Thymus (tissue), 11 donors: Measurements from ENCODE around the gene CIDEB. TPM values are rescaled to one million over a fixed set of nuclear protein-coding genes. Genes with fewer than 3 reads are reported as not detected.

Experiments used
- DNase-seq, 9 donors: peaks; one replicate each; pipeline ENCODE4 v3.0.0-alpha.2; 2013; ENCODE audit warnings: low spot score in 9 of 9, low read depth in 6 of 9, missing footprints in 1 of 9
- H3K27ac ChIP-seq, 2 donors: one replicate each; pipeline ENCODE4 v1.5.1; 2013; ENCODE audit warnings: control low read depth in 1 of 2, low read depth in 1 of 2, low read length in 1 of 2, mild to moderate bottlenecking in 1 of 2, moderate library complexity in 1 of 2
- H3K27me3 ChIP-seq, 2 donors: one replicate each; pipeline ENCODE4 v1.5.1; 2013; ENCODE audit warnings: low read length in 1 of 2; ENCODE audit not compliant: control insufficient read depth in 2 of 2, insufficient read depth in 1 of 2
- H3K36me3 ChIP-seq, 2 donors: one replicate each; pipeline ENCODE4 v1.5.1; 2013; ENCODE audit warnings: low read length in 1 of 2, mild to moderate bottlenecking in 1 of 2, moderate library complexity in 1 of 2; ENCODE audit not compliant: control insufficient read depth in 2 of 2, insufficient read depth in 2 of 2
- H3K4me1 ChIP-seq, 2 donors: one replicate each; pipeline ENCODE4 v1.5.1; 2013; ENCODE audit warnings: low read length in 2 of 2; ENCODE audit not compliant: control insufficient read depth in 2 of 2, insufficient read depth in 2 of 2
- H3K4me3 ChIP-seq, 2 donors: one replicate each; pipeline ENCODE4 v1.5.1; 2013; ENCODE audit warnings: low read length in 2 of 2, control low read depth in 1 of 2, mild to moderate bottlenecking in 1 of 2
- H3K9me3 ChIP-seq, 2 donors: one replicate each; pipeline ENCODE4 v1.5.1; 2013; ENCODE audit warnings: low read length in 1 of 2, mild to moderate bottlenecking in 1 of 2; ENCODE audit not compliant: control insufficient read depth in 2 of 2, insufficient read depth in 1 of 2
- WGBS: extraction: QIAGEN DNeasy Blood & Tissue Kit; methylation state at CpG from one replicate; pipeline ENCODE4 v1.1.7; 2013; 5-methylcytosine and 5-hydroxymethylcytosine counted together
- polyA plus RNA-seq: library from polyadenylated mRNA; stranded (reverse); fragments of 200-250 nt; gene quantifications from one replicate; pipeline ENCODE4 v1.2.3, GENCODE V29; 2013
- total RNA-seq: library from RNA; stranded (reverse); fragments of 120-200 nt; gene quantifications from one replicate; pipeline ENCODE4 v1.2.4, GENCODE V29; 2013
- donor health status: healthy.

CIDEB gene
- total and polyA plus RNA-seq, 2 donors: 8.1 to 13.4 TPM

DNA sequence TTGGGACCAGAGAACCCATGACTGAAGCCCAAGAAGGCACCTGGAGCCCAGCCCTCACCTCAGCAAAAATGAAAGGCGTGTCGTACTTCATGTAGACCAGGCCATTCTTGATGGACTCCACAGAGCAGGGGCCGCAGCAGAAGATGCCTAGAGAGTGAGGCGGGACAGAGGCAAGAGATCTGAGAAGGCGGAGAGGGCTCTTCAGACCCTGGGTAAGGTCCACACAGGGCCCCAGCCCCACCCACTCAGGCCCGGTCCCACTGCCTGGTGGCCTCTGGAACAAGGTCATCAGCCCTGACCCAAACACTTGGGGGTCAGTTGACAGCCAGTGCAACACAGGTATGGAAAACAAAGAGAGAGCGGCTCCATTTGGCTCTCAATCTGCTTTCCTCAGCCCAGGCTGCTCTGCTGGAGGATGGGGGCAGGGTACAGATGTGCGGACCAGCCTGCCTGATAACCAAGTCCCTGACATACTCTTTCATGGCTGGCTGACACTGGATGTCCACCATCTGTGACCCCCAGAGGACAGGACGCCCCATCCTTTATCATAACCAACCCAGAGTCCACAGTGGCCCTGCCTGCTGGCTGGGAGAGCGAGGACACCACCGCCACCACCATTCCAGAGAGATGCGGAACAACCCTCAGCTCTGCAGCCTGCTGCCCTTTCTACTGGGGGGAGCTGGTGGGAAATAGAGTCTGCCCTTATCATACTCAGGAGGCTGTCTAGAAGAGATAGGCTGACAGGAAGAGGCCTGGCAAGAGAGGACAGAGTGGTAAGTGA lies 51.7 kb downstream of the CIDEB start:
- H3K27me3 ChIP-seq: no peaks in the 10 kb centered on the region
- H3K4me3 ChIP-seq: no peak overlapping the region
- no peak overlapping the region for H3K27ac ChIP-seq
- H3K9me3 ChIP-seq: no peaks in the 10 kb centered on the region
- no peak for DNase-seq
- H3K36me3 ChIP-seq: no peaks in the 10 kb centered on the region
- WGBS: 97% methylated on average over 12 of the region's 12 CpGs
- H3K4me1 ChIP-seq: no peaks in the 10 kb centered on the region

DNA sequence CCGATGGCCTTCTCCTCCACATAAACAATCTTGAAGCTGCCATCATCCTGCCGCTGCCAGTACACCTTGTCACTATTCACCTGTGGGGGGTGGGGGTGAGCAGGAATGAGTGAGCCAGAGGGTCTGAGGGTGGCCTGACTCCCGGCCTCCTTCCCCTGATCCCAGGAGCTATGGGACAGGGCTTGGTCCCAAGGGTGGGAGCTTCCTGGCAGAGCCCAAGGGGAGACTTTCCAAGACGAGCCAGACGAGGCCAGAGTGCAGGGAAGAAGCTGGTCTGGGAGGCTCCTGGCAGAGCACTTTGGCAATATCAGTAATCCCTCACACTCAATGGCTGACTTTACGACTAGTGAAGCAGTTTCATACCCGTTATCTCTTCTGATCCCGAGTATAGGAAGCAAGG lies 52.3 kb downstream of the CIDEB start:
- no peaks in the 10 kb centered on the region for H3K36me3 ChIP-seq
- no peak overlapping the region for H3K27ac ChIP-seq
- no peak for DNase-seq
- H3K27me3 ChIP-seq: no peaks in the 10 kb centered on the region
- WGBS: 97% methylated on average over 8 of the region's 8 CpGs
- peaks cover 0 to 2% of the 10 kb centered on the region in 2 donors for H3K4me1 ChIP-seq
- H3K9me3 ChIP-seq: no peaks in the 10 kb centered on the region
- H3K4me3 ChIP-seq: no peak overlapping the region

Other genes starting within 250 kb of the CIDEB start
Only the 30 nearest of the 33 such genes appear.
- 66.7 TPM for gene DCAF11, start 193.2 kb downstream of the CIDEB start, total RNA-seq
- 36.6 TPM for gene DCAF11, start 193.2 kb downstream of the CIDEB start, polyA plus RNA-seq
- gene NRL, start 193.0 kb downstream of the CIDEB start, total RNA-seq: 3.4 TPM
- 4.7 TPM for gene NRL, start 193.0 kb downstream of the CIDEB start, polyA plus RNA-seq
- 0.80 TPM for gene FITM1, start 177.3 kb downstream of the CIDEB start, total RNA-seq
- gene FITM1, start 177.3 kb downstream of the CIDEB start, polyA plus RNA-seq: 3.5 TPM
- gene PSME1, start 171.8 kb downstream of the CIDEB start, total RNA-seq: 280 TPM
- gene PSME1, start 171.8 kb downstream of the CIDEB start, polyA plus RNA-seq: 255 TPM
- gene EMC9, start 166.4 kb downstream of the CIDEB start, total RNA-seq: 26.8 TPM
- 40.8 TPM for gene EMC9, start 166.4 kb downstream of the CIDEB start, polyA plus RNA-seq
- 387 TPM for gene PSME2, start 161.4 kb downstream of the CIDEB start, total RNA-seq
- 420 TPM for gene PSME2, start 161.4 kb downstream of the CIDEB start, polyA plus RNA-seq
- gene RNF31, start 160.5 kb downstream of the CIDEB start, total RNA-seq: 44.9 TPM
- 105 TPM for gene RNF31, start 160.5 kb downstream of the CIDEB start, polyA plus RNA-seq
- gene IRF9, start 146.7 kb downstream of the CIDEB start, total RNA-seq: 117 TPM
- 167 TPM for gene IRF9, start 146.7 kb downstream of the CIDEB start, polyA plus RNA-seq
- 17.7 TPM for gene REC8, start 135.9 kb downstream of the CIDEB start, total RNA-seq
- 47.8 TPM for gene REC8, start 135.9 kb downstream of the CIDEB start, polyA plus RNA-seq
- 19.3 TPM for gene IPO4, start 119.2 kb downstream of the CIDEB start, total RNA-seq
- gene IPO4, start 119.2 kb downstream of the CIDEB start, polyA plus RNA-seq: 12.1 TPM
- 18.2 TPM for gene TM9SF1, start 112.5 kb downstream of the CIDEB start, total RNA-seq
- gene TM9SF1, start 112.5 kb downstream of the CIDEB start, polyA plus RNA-seq: 12.5 TPM
- gene TSSK4, start 102.3 kb downstream of the CIDEB start, total RNA-seq: not detected
- gene TSSK4, start 102.3 kb downstream of the CIDEB start, polyA plus RNA-seq: 0.02 TPM
- 76.9 TPM for gene CHMP4A, start 94.5 kb downstream of the CIDEB start, total RNA-seq
- 151 TPM for gene CHMP4A, start 94.5 kb downstream of the CIDEB start, polyA plus RNA-seq
- 47.9 TPM for gene MDP1, start 91.9 kb downstream of the CIDEB start, total RNA-seq
- 48.8 TPM for gene MDP1, start 91.9 kb downstream of the CIDEB start, polyA plus RNA-seq
- 259 TPM for gene NEDD8, start 75.6 kb downstream of the CIDEB start, total RNA-seq
- gene NEDD8, start 75.6 kb downstream of the CIDEB start, polyA plus RNA-seq: 214 TPM
- gene GMPR2, start 75.0 kb downstream of the CIDEB start, total RNA-seq: 67.0 TPM
- 53.6 TPM for gene GMPR2, start 75.0 kb downstream of the CIDEB start, polyA plus RNA-seq
- gene TINF2, start 65.4 kb downstream of the CIDEB start, total RNA-seq: 68.8 TPM
- 81.6 TPM for gene TINF2, start 65.4 kb downstream of the CIDEB start, polyA plus RNA-seq
- 1.5 TPM for gene TGM1, start 44.8 kb downstream of the CIDEB start, total RNA-seq
- 41.0 TPM for gene TGM1, start 44.8 kb downstream of the CIDEB start, polyA plus RNA-seq
- 14.8 TPM for gene RABGGTA, start 36.4 kb downstream of the CIDEB start, total RNA-seq
- 40.4 TPM for gene RABGGTA, start 36.4 kb downstream of the CIDEB start, polyA plus RNA-seq
- gene DHRS1, start 8.2 kb downstream of the CIDEB start, total RNA-seq: 10.2 TPM
- 59.6 TPM for gene DHRS1, start 8.2 kb downstream of the CIDEB start, polyA plus RNA-seq
- 14.9 TPM for gene NOP9, start 8.1 kb downstream of the CIDEB start, total RNA-seq
- gene NOP9, start 8.1 kb downstream of the CIDEB start, polyA plus RNA-seq: 7.9 TPM
- gene LTB4R2, start 2.2 kb upstream of the CIDEB start, total RNA-seq: 5.5 TPM
- gene LTB4R2, start 2.2 kb upstream of the CIDEB start, polyA plus RNA-seq: 6.5 TPM
- gene LTB4R, start 3.5 kb upstream of the CIDEB start, total RNA-seq: 4.4 TPM
- 73.3 TPM for gene LTB4R, start 3.5 kb upstream of the CIDEB start, polyA plus RNA-seq
- 1.9 TPM for gene ADCY4, start 27.1 kb upstream of the CIDEB start, total RNA-seq
- 17.6 TPM for gene ADCY4, start 27.1 kb upstream of the CIDEB start, polyA plus RNA-seq
- gene RIPK3, start 32.0 kb upstream of the CIDEB start, total RNA-seq: 10.9 TPM
- 15.2 TPM for gene RIPK3, start 32.0 kb upstream of the CIDEB start, polyA plus RNA-seq
- 16.6 TPM for gene NFATC4, start 60.2 kb upstream of the CIDEB start, total RNA-seq
- 79.8 TPM for gene NFATC4, start 60.2 kb upstream of the CIDEB start, polyA plus RNA-seq
- gene NYNRIN, start 91.0 kb upstream of the CIDEB start, total RNA-seq: 3.1 TPM
- 4.3 TPM for gene NYNRIN, start 91.0 kb upstream of the CIDEB start, polyA plus RNA-seq
- gene CBLN3, start 121.7 kb upstream of the CIDEB start, total RNA-seq: 2.8 TPM
- 9.5 TPM for gene CBLN3, start 121.7 kb upstream of the CIDEB start, polyA plus RNA-seq
- gene KHNYN, start 122.0 kb upstream of the CIDEB start, total RNA-seq: 35.3 TPM
- 28.9 TPM for gene KHNYN, start 122.0 kb upstream of the CIDEB start, polyA plus RNA-seq
- 34.9 TPM for gene SDR39U1, start 134.8 kb upstream of the CIDEB start, total RNA-seq
- gene SDR39U1, start 134.8 kb upstream of the CIDEB start, polyA plus RNA-seq: 148 TPM